HG03097 (cell line): Measurements from ENCODE around the gene CADPS.

Source experiments
- ATAC-seq: cut with Tn5 transposase; IDR thresholded peaks from one replicate; pipeline ENCODE4 v1.9.1; 2021; ENCODE audit not compliant: unreplicated experiment, low FRiP score

Gene CADPS

DNA sequence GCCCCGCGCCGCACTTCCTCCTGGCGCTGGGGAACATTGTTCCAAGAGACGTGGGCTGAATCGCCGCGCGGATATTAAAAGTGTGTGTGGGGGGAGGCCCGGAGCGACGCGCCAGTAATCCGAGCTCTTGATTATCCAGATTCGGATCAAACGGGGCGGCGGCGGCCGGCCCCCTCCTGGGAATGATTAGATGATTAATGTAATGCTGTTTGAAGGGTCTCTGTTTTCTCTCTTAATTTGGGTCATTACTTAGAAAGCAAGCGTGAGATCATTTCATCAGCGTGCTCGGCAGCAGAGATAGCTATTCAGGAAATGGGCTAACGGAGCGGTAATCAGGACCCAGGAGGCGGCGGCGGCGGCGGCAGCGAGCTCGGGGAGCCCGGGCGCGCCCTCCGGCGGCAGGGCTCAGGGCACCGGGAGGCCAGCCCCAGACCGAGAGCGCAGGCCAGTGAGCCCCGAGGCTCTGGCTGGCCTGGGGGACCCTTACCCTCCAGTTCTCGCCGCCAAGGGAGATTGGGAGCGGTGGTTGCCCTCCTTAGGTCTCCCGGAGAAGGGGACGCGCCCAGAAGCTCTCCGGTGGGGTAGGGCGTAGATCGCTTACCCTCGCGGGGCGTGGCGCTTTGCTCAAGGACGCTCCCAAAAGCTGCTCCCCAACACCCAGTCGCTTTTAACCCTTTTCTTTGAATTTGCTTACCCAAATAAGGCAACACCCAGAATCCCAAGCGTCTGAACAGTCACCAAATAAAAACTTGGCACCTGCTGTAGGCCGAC, 506.3 kb downstream of the CADPS start:
- no peak for ATAC-seq

GRCh38 chr3:62368290-62368704, 506.9 kb downstream of the CADPS start:
- ATAC-seq = no peak

- no peak for ATAC-seq
These were observed 507.4 kb downstream of the CADPS start for GRCh38 chr3:62367763-62368195.

DNA sequence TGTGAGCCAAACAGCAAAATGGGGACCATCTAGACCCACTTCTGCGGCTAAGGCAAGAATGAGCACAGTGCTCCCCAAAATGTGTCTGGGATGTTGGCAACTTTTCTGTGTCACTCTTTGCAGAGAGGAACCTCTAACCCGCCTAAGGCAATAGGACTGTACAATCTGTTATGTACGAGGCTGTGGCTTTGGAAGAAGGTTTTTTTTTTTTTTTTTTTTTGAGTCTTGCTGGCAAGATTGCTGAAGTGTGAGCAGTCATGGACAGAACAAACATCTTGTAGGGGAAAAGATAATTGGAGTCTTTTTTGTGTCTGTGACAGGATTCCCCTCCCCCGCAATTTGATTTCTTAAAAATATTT, 509.1 kb downstream of the CADPS start:
- no peak for ATAC-seq

DNA sequence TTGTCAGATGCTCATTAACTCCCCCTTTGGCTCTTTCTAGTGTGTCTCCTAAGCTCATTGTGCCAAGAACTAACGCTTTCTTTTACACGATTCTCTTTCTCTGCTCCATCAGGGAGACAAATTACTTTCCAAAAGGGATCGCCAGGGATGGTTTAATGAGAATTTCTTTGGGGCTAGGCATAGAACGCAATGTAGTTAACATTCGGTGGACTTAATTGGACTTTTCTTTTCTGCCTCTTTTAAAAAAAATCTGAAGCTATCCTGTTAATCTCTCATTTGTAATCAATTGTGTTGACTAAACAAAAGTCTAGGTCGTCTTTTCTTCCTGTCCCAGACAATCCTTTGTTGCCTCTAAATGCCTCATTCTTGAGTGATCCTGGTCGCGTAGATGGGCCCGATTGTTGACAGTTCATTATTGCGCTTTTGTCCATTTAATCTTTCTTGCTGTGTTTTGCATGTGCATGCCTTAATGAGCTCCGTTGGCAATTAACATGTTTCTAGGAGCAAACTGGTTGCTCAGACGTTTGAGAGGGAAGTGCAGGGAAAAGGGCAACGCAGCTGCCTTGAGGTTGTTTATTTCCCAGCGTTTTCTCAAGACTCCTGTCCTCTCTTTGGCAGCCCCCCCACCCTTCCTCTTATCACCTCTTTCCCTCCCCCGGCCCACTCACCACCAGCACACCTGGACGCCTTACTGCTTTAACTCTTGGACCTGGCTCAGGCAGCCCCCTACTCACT, 509.7 kb downstream of the CADPS start:
- ATAC-seq = no peak

- no peak for ATAC-seq
These were observed 511.0 kb downstream of the CADPS start for GRCh38 chr3:62364191-62364590.

DNA sequence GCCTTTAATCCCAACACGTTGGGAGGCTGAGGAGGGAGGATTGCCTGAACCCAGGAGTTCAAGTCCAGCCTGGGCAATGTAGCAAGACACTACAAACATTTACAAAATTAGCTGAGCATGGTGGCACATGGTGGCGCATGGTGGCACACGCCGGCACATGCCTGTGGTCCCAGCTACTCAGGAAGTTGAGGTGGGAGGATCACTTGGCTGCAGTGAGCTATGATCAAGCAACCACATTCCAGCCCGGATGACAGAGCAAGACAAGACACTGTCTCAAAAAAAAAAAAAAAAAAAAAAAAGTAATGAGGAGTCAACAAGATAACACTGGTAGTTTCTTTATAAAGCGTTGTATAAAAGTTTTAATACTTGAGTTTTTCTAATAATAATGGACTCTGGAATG, 511.9 kb downstream of the CADPS start:
- ATAC-seq = no peak

GRCh38 chr3:62361824-62362223, 513.4 kb downstream of the CADPS start:
- no peak for ATAC-seq

GRCh38 chr3:62361261-62361660, 514.0 kb downstream of the CADPS start:
- peak; percentile 97 for ATAC-seq

- no peak for ATAC-seq
These were observed 515.7 kb downstream of the CADPS start for GRCh38 chr3:62359531-62359930.

DNA sequence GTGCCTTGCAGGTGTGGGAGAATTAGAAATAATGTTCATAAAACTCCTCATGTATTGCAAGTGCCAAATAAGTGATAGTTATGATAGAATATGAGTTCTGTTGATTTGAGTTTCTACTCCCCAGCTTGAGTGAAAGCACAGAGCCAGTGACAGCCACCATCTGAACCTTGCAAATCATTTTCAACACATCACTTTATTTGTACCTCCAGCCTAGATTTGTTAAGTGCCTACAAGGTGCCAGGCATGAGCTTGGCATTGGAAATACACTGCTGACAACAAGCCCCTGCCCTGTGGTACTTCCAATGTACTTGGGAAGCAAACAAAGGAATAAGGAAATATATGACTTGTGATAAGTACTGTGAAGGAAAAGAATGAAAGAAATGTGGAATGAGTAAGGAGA, 518.9 kb downstream of the CADPS start:
- ATAC-seq = no peak

DNA sequence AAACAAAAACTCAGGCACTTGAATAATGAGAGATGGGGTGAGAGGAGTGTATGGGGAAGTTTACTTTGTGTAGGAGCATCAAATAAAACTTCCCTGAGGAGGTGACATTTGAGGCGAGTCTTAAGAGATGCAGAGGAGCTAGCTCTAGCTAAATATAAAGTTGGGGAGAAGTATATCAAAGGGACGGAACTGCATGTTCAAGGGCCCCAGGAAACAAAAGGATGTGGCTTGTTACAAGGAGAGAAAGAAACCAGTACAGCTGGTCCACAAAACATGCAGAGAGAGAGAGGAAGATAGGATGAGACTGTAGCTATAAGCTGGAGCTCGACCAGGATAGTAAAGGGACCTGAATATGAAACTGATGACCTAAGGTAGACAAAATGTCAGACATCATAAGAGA, 519.5 kb downstream of the CADPS start:
- no peak for ATAC-seq
